K562 (cell line): Measurements from ENCODE around the gene AP3M1. TPM values are rescaled to one million over a fixed set of nuclear protein-coding genes. Genes with fewer than 3 reads are reported as not detected.

Source experiments
- polyA plus RNA-seq, 8 experiments: library from polyadenylated mRNA; depleted of rRNA in 4 of 8; stranded (reverse) in 5 of 8; unstranded in 3 of 8; fragments of >200 nt; fragmentation: Nextera tagmentation in 2 of 8; fragmentation: Illumina TruSeq in 1 of 8; extraction: Ambion mirVana in 2 of 8; extraction: Trizol in 1 of 8; gene quantifications; 2 replicates each; pipeline versions ENCODE4 v1.2.1 to v1.2.3, GENCODE V29; 2011 to 2014; ENCODE audit warnings: inconsistent platforms in 1 of 8, missing spikeins in 1 of 8
- total RNA-seq, 7 experiments: library from RNA; depleted of rRNA in 6 of 7; stranded (reverse); fragments of >200 nt in 6 of 7; fragmentation: Illumina TruSeq in 2 of 7; extraction: Trizol in 2 of 7; gene quantifications; 2 replicates each; pipeline versions ENCODE4 v1.2.1 to v1.2.3, GENCODE V29; 2011 to 2021; ENCODE audit warnings: low replicate concordance in 1 of 7

Gene AP3M1
- total and polyA plus RNA-seq, 9 of the 15 experiments (the other 6 are each of a cell fraction or from before 2014, with no cell fraction given) = 44.3 to 135 (median 67.6) TPM

Other genes starting within 250 kb of the AP3M1 start
- gene PLAU, start 239.7 kb downstream of the AP3M1 start, total RNA-seq (2014; rRNA removed) = 2.1 and 2.9 TPM in 2 replicates
- 3.2 and 3.3 TPM in 2 replicates for gene PLAU, start 239.7 kb downstream of the AP3M1 start, total RNA-seq (2014; rRNA removed; fragmentation: Illumina TruSeq; extraction: Trizol)
- gene PLAU, start 239.7 kb downstream of the AP3M1 start, total RNA-seq (2015; rRNA removed; fragmentation: Illumina TruSeq; extraction: Trizol) = 16.9 and 17.5 TPM in 2 replicates
- gene PLAU, start 239.7 kb downstream of the AP3M1 start, total RNA-seq (2021) = 4.1 and 4.4 TPM in 2 replicates
- gene PLAU, start 239.7 kb downstream of the AP3M1 start, polyA plus RNA-seq (2011; rRNA removed) = 3.4 and 5.8 TPM in 2 replicates
- gene PLAU, start 239.7 kb downstream of the AP3M1 start, polyA plus RNA-seq (2014; fragmentation: Illumina TruSeq; extraction: Trizol) = 4.6 and 4.9 TPM in 2 replicates
- 1 to 10 TPM; 2.3 to 2.5 TPM for gene PLAU, start 239.7 kb downstream of the AP3M1 start, polyA plus RNA-seq (2014; fragmentation: Nextera tagmentation; extraction: Ambion mirVana)
- 2.6 and 4.2 TPM in 2 replicates for gene PLAU, start 239.7 kb downstream of the AP3M1 start, polyA plus RNA-seq (2014; rRNA removed)
- gene VCL, start 152.7 kb downstream of the AP3M1 start, total RNA-seq (2014; rRNA removed) = 72.0 and 77.3 TPM in 2 replicates
- gene VCL, start 152.7 kb downstream of the AP3M1 start, total RNA-seq (2014; rRNA removed; fragmentation: Illumina TruSeq; extraction: Trizol) = 76.4 and 81.4 TPM in 2 replicates
- gene VCL, start 152.7 kb downstream of the AP3M1 start, total RNA-seq (2015; rRNA removed; fragmentation: Illumina TruSeq; extraction: Trizol) = 84.3 and 87.0 TPM in 2 replicates
- 180 and 186 TPM in 2 replicates for gene VCL, start 152.7 kb downstream of the AP3M1 start, total RNA-seq (2021)
- 138 and 154 TPM in 2 replicates for gene VCL, start 152.7 kb downstream of the AP3M1 start, polyA plus RNA-seq (2011; rRNA removed)
- gene VCL, start 152.7 kb downstream of the AP3M1 start, polyA plus RNA-seq (2014; fragmentation: Illumina TruSeq; extraction: Trizol) = 111 and 117 TPM in 2 replicates
- gene VCL, start 152.7 kb downstream of the AP3M1 start, polyA plus RNA-seq (2014; fragmentation: Nextera tagmentation; extraction: Ambion mirVana) = 10 to 100 TPM; 29.8 to 53.6 TPM
- gene VCL, start 152.7 kb downstream of the AP3M1 start, polyA plus RNA-seq (2014; rRNA removed) = 65.6 and 72.8 TPM in 2 replicates
- 50.5 and 54.2 TPM in 2 replicates for gene ADK, start 393 bp upstream of the AP3M1 start, total RNA-seq (2014; rRNA removed)
- 72.6 and 87.9 TPM in 2 replicates for gene ADK, start 393 bp upstream of the AP3M1 start, total RNA-seq (2014; rRNA removed; fragmentation: Illumina TruSeq; extraction: Trizol)
- 61.1 and 65.4 TPM in 2 replicates for gene ADK, start 393 bp upstream of the AP3M1 start, total RNA-seq (2015; rRNA removed; fragmentation: Illumina TruSeq; extraction: Trizol)
- gene ADK, start 393 bp upstream of the AP3M1 start, total RNA-seq (2021) = 73.6 and 75.1 TPM in 2 replicates
- 55.4 and 88.5 TPM in 2 replicates for gene ADK, start 393 bp upstream of the AP3M1 start, polyA plus RNA-seq (2011; rRNA removed)
- 77.8 and 78.9 TPM in 2 replicates for gene ADK, start 393 bp upstream of the AP3M1 start, polyA plus RNA-seq (2014; fragmentation: Illumina TruSeq; extraction: Trizol)
- gene ADK, start 393 bp upstream of the AP3M1 start, polyA plus RNA-seq (2014; fragmentation: Nextera tagmentation; extraction: Ambion mirVana) = 10 to 100 TPM; 83.6 to 97.8 TPM
- gene ADK, start 393 bp upstream of the AP3M1 start, polyA plus RNA-seq (2014; rRNA removed) = 65.8 and 71.0 TPM in 2 replicates